SK-N-SH treated with all-trans-retinoic acid at 6 μM for 48 hours (cell line): ENCODE data around the gene DSTYK.

ENCODE experiments used
- ATAC-seq: fragments of 200-7000 bp; cut with Tn5 transposase; 3 replicates; pipeline ENCODE4 v1.9.1; 2020; ENCODE audit warnings: mild to moderate bottlenecking, moderate library complexity
- ARNTL ChIP-seq: fragments of 450-650 bp; formaldehyde crosslinking; IDR thresholded peaks from 2 replicates; pipeline ENCODE4 v1.5.0; 2020; ENCODE audit warnings: low read depth, mild to moderate bottlenecking, moderate library complexity, borderline replicate concordance
- BACH2 ChIP-seq: fragments of 250-450 bp; sonication (Bioruptor Pico); IDR thresholded peaks from 2 replicates; pipeline ENCODE4 v1.9.0; 2021; ENCODE audit warnings: mild to moderate bottlenecking, borderline replicate concordance
- CSDC2 ChIP-seq: fragments of 250-450 bp; sonication (Bioruptor Pico); IDR thresholded peaks from 2 replicates; pipeline ENCODE4 v1.5.0; 2020; ENCODE audit warnings: mild to moderate bottlenecking, moderate library complexity
- ESRRG ChIP-seq: fragments of 250-450 bp; sonication (Bioruptor Pico); IDR thresholded peaks from 2 replicates; pipeline ENCODE4 v1.6.1; 2021; ENCODE audit warnings: mild to moderate bottlenecking
- GLIS3 ChIP-seq: fragments of 250-450 bp; sonication (Bioruptor Pico); IDR thresholded peaks from 2 replicates; pipeline ENCODE4 v1.5.0; 2020; ENCODE audit warnings: mild to moderate bottlenecking, moderate library complexity
- ISL1 ChIP-seq: fragments of 250-450 bp; sonication (Bioruptor Pico); IDR thresholded peaks from 2 replicates; pipeline ENCODE4 v2.1.2; 2022; ENCODE audit warnings: mild to moderate bottlenecking, moderate library complexity
- OSR1 ChIP-seq: fragments of 250-450 bp; sonication (Bioruptor Pico); IDR thresholded peaks from 2 replicates; pipeline ENCODE4 v1.8.0; 2022; ENCODE audit warnings: moderate library complexity, mild to moderate bottlenecking, inconsistent platforms
- PPARA ChIP-seq: fragments of 250-450 bp; sonication (Bioruptor Pico); IDR thresholded peaks from 2 replicates; pipeline ENCODE4 v1.5.0; 2020; ENCODE audit warnings: mild to moderate bottlenecking, borderline replicate concordance
- RARB ChIP-seq: fragments of 250-450 bp; sonication (Bioruptor Pico); IDR thresholded peaks from 2 replicates; pipeline ENCODE4 v1.8.0; 2021; ENCODE audit warnings: mild to moderate bottlenecking, moderate library complexity
- SNAI2 ChIP-seq: fragments of 250-450 bp; sonication (Bioruptor Pico); IDR thresholded peaks from 2 replicates; pipeline ENCODE4 v1.5.0; 2020; ENCODE audit warnings: mild to moderate bottlenecking, moderate library complexity
- TCF4 ChIP-seq: fragments of 250-450 bp; sonication (Bioruptor Pico); IDR thresholded peaks from 2 replicates; pipeline ENCODE4 v1.8.0; 2021; ENCODE audit warnings: mild to moderate bottlenecking, moderate library complexity, borderline replicate concordance
- TOX ChIP-seq: fragments of 250-450 bp; sonication (Bioruptor Pico); IDR thresholded peaks from 2 replicates; pipeline ENCODE4 v1.8.0; 2021; ENCODE audit warnings: mild to moderate bottlenecking, moderate library complexity, borderline replicate concordance
- ZFP3 ChIP-seq: fragments of 250-450 bp; sonication (Bioruptor Pico); IDR thresholded peaks from 2 replicates; pipeline ENCODE4 v1.5.0; 2020; ENCODE audit warnings: mild to moderate bottlenecking, moderate library complexity
- ZFP30 ChIP-seq: fragments of 450-650 bp; formaldehyde crosslinking; IDR thresholded peaks from 2 replicates; pipeline ENCODE4 v1.5.0; 2022; ENCODE audit warnings: mild to moderate bottlenecking, moderate library complexity
- ZNF565 ChIP-seq: fragments of 450-650 bp; formaldehyde crosslinking; conservative IDR thresholded peaks from 2 replicates; pipeline ENCODE4 v1.5.0; 2020; ENCODE audit warnings: low read depth, mild to moderate bottlenecking, moderate library complexity
- ZNF70 ChIP-seq: fragments of 450-650 bp; formaldehyde crosslinking; IDR thresholded peaks from 2 replicates; pipeline ENCODE4 v1.5.0; 2020; ENCODE audit warnings: mild to moderate bottlenecking, moderate library complexity
- ZNF8 ChIP-seq: fragments of 450-650 bp; formaldehyde crosslinking; IDR thresholded peaks from 2 replicates; pipeline ENCODE4 v1.5.0; 2020; ENCODE audit warnings: mild to moderate bottlenecking, moderate library complexity
- TF ChIP-seq, protein P1 (sequence below): fragments of 250-450 bp; sonication (Bioruptor Pico); IDR thresholded peaks from 2 replicates; pipeline ENCODE4 v1.5.1; 2020; ENCODE audit warnings: low read depth, mild to moderate bottlenecking, moderate library complexity
- TF ChIP-seq, protein P2 (sequence below): fragments of 250-450 bp; sonication (Bioruptor Pico); IDR thresholded peaks from 2 replicates; pipeline ENCODE4 v1.8.0; 2021; ENCODE audit warnings: low read depth, mild to moderate bottlenecking, moderate library complexity, borderline replicate concordance
- TF ChIP-seq, protein P3 (sequence below): fragments of 250-450 bp; sonication (Bioruptor Pico); IDR thresholded peaks from 2 replicates; pipeline ENCODE4 v1.5.0; 2020; ENCODE audit warnings: mild to moderate bottlenecking, moderate library complexity
- TF ChIP-seq, protein P4 (sequence below): fragments of 250-450 bp; sonication (Bioruptor Pico); IDR thresholded peaks from 2 replicates; pipeline ENCODE4 v1.8.0; 2020; ENCODE audit warnings: mild to moderate bottlenecking, moderate library complexity, borderline replicate concordance
- TF ChIP-seq, protein P5 (sequence below): fragments of 250-450 bp; sonication (Bioruptor Pico); IDR thresholded peaks from 2 replicates; pipeline ENCODE4 v1.5.1; 2021; ENCODE audit warnings: mild to moderate bottlenecking, moderate library complexity

Gene DSTYK

DNA sequence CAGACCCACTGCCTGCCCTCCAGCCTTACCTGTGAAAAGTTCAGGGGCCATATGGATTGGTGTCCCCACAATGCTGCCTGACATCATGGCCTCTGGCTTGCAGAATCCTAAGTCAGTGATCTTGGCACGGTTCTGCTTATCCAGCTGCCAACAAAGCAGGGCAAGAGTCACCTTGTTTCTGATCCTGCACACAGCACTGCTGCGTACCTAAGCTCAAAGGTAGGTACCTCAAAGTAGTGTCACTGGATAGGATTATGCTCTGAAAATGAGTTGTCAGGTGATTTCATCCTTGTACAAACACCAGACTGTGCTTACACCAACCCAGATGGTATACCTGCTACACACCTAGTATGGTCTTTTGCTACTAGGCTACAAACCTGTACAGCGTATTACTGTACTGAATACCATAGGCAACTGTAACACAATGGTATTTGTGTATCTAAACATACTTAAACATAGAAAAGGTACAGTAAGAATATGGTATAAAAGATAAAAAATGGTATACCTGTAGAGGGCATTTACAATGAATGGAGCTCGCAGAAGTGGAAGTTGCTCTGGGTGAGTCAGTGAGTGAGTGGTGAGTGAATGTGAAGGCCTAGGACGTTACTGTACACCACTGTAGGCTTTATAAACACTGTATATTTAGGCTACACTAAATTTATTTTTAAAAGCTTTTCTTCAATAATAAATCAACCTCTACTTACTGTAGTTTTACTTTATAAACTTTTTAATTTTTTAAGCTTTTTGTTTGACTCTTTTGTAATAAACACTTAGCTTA, 60.7 kb downstream of the DSTYK start:
- TF ChIP-seq OSR1 (CRISPR knock-in tag) (no peak), ZNF8 (no peak), RARB (no peak), ZFP3 (CRISPR knock-in tag) (no peak), ISL1 (CRISPR knock-in tag) (no peak), PPARA (CRISPR knock-in tag) (no peak), TOX (CRISPR knock-in tag) (no peak), GLIS3 (CRISPR knock-in tag) (no peak), ESRRG (CRISPR knock-in tag) (no peak), ZFP30 (no peak), SNAI2 (CRISPR knock-in tag) (no peak), BACH2 (CRISPR knock-in tag) (no peak)
- TF ChIP-seq, protein P1, sequence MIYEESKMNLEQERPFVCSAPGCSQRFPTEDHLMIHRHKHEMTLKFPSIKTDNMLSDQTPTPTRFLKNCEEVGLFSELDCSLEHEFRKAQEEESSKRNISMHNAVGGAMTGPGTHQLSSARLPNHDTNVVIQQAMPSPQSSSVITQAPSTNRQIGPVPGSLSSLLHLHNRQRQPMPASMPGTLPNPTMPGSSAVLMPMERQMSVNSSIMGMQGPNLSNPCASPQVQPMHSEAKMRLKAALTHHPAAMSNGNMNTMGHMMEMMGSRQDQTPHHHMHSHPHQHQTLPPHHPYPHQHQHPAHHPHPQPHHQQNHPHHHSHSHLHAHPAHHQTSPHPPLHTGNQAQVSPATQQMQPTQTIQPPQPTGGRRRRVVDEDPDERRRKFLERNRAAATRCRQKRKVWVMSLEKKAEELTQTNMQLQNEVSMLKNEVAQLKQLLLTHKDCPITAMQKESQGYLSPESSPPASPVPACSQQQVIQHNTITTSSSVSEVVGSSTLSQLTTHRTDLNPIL, result no peak
- TF ChIP-seq, protein P2, sequence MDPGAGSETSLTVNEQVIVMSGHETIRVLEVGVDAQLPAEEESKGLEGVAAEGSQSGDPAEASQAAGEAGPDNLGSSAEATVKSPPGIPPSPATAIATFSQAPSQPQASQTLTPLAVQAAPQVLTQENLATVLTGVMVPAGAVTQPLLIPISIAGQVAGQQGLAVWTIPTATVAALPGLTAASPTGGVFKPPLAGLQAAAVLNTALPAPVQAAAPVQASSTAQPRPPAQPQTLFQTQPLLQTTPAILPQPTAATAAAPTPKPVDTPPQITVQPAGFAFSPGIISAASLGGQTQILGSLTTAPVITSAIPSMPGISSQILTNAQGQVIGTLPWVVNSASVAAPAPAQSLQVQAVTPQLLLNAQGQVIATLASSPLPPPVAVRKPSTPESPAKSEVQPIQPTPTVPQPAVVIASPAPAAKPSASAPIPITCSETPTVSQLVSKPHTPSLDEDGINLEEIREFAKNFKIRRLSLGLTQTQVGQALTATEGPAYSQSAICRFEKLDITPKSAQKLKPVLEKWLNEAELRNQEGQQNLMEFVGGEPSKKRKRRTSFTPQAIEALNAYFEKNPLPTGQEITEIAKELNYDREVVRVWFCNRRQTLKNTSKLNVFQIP (CRISPR knock-in tag), result no peak
- TF ChIP-seq, protein P3, sequence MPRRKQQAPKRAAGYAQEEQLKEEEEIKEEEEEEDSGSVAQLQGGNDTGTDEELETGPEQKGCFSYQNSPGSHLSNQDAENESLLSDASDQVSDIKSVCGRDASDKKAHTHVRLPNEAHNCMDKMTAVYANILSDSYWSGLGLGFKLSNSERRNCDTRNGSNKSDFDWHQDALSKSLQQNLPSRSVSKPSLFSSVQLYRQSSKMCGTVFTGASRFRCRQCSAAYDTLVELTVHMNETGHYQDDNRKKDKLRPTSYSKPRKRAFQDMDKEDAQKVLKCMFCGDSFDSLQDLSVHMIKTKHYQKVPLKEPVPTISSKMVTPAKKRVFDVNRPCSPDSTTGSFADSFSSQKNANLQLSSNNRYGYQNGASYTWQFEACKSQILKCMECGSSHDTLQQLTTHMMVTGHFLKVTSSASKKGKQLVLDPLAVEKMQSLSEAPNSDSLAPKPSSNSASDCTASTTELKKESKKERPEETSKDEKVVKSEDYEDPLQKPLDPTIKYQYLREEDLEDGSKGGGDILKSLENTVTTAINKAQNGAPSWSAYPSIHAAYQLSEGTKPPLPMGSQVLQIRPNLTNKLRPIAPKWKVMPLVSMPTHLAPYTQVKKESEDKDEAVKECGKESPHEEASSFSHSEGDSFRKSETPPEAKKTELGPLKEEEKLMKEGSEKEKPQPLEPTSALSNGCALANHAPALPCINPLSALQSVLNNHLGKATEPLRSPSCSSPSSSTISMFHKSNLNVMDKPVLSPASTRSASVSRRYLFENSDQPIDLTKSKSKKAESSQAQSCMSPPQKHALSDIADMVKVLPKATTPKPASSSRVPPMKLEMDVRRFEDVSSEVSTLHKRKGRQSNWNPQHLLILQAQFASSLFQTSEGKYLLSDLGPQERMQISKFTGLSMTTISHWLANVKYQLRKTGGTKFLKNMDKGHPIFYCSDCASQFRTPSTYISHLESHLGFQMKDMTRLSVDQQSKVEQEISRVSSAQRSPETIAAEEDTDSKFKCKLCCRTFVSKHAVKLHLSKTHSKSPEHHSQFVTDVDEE (CRISPR knock-in tag), result no peak
- no peak for ATAC-seq

DNA sequence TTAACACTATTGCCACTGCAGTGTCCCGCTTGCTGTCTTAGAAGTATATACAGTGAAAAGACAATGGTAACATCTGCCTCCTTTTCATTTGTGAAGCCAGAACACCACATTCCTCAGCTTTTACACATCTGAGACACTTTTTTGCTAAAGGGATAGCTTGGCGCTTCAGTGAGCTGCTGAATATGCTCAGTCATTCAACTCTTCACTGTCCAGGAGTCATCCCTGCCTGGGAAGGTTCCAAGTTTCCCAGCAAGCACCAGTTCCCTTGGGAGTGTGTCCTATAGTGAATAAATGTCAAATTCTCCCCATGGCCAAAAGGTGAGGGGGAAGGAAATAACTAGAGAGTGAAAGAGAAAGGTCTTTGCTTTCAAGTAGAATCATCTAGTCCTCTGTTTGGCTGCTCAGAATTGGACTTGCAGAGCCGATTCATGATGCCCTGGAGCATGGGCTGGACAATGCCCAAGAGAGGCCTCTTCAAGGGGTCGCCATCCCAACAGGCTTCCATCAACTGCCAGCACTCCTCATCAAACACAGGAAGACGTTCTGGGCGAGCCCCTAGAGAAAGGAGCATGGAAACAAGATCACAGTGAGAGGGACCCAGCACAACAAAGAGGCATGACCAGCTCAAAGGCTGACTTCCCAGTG, 64.2 kb downstream of the DSTYK start:
- ATAC-seq, result peak; percentile 59
- TF ChIP-seq GLIS3 (CRISPR knock-in tag) (no peak), ZNF8 (no peak), ZFP30 (no peak), TCF4 (no peak), ZNF565 (CRISPR knock-in tag) (no peak), ZNF70 (CRISPR knock-in tag) (no peak), SNAI2 (CRISPR knock-in tag) (no peak), BACH2 (CRISPR knock-in tag) (no peak), ARNTL (CRISPR knock-in tag) (no peak), CSDC2 (no peak), ISL1 (CRISPR knock-in tag) (no peak)
- TF ChIP-seq, protein P4, sequence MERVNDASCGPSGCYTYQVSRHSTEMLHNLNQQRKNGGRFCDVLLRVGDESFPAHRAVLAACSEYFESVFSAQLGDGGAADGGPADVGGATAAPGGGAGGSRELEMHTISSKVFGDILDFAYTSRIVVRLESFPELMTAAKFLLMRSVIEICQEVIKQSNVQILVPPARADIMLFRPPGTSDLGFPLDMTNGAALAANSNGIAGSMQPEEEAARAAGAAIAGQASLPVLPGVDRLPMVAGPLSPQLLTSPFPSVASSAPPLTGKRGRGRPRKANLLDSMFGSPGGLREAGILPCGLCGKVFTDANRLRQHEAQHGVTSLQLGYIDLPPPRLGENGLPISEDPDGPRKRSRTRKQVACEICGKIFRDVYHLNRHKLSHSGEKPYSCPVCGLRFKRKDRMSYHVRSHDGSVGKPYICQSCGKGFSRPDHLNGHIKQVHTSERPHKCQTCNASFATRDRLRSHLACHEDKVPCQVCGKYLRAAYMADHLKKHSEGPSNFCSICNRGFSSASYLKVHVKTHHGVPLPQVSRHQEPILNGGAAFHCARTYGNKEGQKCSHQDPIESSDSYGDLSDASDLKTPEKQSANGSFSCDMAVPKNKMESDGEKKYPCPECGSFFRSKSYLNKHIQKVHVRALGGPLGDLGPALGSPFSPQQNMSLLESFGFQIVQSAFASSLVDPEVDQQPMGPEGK, result no peak
- TF ChIP-seq, protein P1, result no peak
- TF ChIP-seq, protein P2 (CRISPR knock-in tag), result no peak
- TF ChIP-seq, protein P3 (CRISPR knock-in tag), result no peak
- TF ChIP-seq, protein P5, sequence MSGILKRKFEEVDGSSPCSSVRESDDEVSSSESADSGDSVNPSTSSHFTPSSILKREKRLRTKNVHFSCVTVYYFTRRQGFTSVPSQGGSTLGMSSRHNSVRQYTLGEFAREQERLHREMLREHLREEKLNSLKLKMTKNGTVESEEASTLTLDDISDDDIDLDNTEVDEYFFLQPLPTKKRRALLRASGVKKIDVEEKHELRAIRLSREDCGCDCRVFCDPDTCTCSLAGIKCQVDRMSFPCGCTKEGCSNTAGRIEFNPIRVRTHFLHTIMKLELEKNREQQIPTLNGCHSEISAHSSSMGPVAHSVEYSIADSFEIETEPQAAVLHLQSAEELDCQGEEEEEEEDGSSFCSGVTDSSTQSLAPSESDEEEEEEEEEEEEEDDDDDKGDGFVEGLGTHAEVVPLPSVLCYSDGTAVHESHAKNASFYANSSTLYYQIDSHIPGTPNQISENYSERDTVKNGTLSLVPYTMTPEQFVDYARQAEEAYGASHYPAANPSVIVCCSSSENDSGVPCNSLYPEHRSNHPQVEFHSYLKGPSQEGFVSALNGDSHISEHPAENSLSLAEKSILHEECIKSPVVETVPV (CRISPR knock-in tag), result no peak
- TF ChIP-seq, all 23 proteins: peak for 0
